ENCODE results near the gene KCNJ14.

GRCh38 chr19:48493718-48494401, 38.5 kb downstream of the KCNJ14 start:
- TF ChIP-seq TCF4 (CRISPR knock-in tag; IDR thresholded peaks at IDR 0.05; ENCODE audit: borderline replicate concordance) = no peak
- TF ChIP-seq ESRRG (CRISPR knock-in tag; IDR thresholded peaks at IDR 0.05) = no peak
- no peak for TF ChIP-seq ZNF70 (CRISPR knock-in tag; IDR thresholded peaks at IDR 0.05)
- no peak for TF ChIP-seq PPARA (CRISPR knock-in tag; IDR thresholded peaks at IDR 0.05; ENCODE audit: borderline replicate concordance)
- no peak for TF ChIP-seq CREB5 (CRISPR knock-in tag; IDR thresholded peaks at IDR 0.05; ENCODE audit: low read depth)
- TF ChIP-seq ARNTL (CRISPR knock-in tag; IDR thresholded peaks at IDR 0.05; ENCODE audit: borderline replicate concordance, low read depth) = no peak
- TF ChIP-seq BACH2 (CRISPR knock-in tag; IDR thresholded peaks at IDR 0.05; ENCODE audit: borderline replicate concordance) = no peak
- no peak for TF ChIP-seq RARB (CRISPR knock-in tag; IDR thresholded peaks at IDR 0.05)
- no peak for TF ChIP-seq TSHZ2 (CRISPR knock-in tag; IDR thresholded peaks at IDR 0.05)
- no peak for TF ChIP-seq ZFP30 (CRISPR knock-in tag; IDR thresholded peaks at IDR 0.05)
- no peak for TF ChIP-seq ZNF8 (CRISPR knock-in tag; IDR thresholded peaks at IDR 0.05)
- TF ChIP-seq GLIS3 (CRISPR knock-in tag; IDR thresholded peaks at IDR 0.05) = no peak
- TF ChIP-seq PATZ1 (CRISPR knock-in tag; IDR thresholded peaks at IDR 0.05; ENCODE audit: borderline replicate concordance) = no peak
